Measurements from ENCODE around the gene IFNL3. TPM values are rescaled to one million over a fixed set of nuclear protein-coding genes. Genes with fewer than 3 reads are reported as not detected.
"Not testable (repeated sequence)": the region's sequence is repeated elsewhere in the genome, so short reads cannot be mapped to it uniquely, and the experiment has no call there.

Gene IFNL3
- total RNA-seq, 1 donor from 2014 or later: not detected

- no peak for DNase-seq (ENCODE audit: low read depth in 2 of 2)
These were observed 8.8 kb upstream of the IFNL3 start for GRCh38 chr19:39253374-39254149.

- DNase-seq (ENCODE audit: low read depth in 2 of 2): no peak
These were observed 7.7 kb upstream of the IFNL3 start for GRCh38 chr19:39252458-39252857.

- DNase-seq (ENCODE audit: low read depth in 2 of 2): no peak
These were observed 7.0 kb upstream of the IFNL3 start for GRCh38 chr19:39251846-39252245.

- DNase-seq (ENCODE audit: low read depth in 2 of 2): no peak
These were observed 6.3 kb upstream of the IFNL3 start for GRCh38 chr19:39251081-39251480.

- no peak for DNase-seq (ENCODE audit: low read depth in 2 of 2)
These were observed 4.0 kb upstream of the IFNL3 start, which contains the start of gene IFNL4 for GRCh38 chr19:39248806-39249205. Gene IFNL4, minus strand, starts transcription at chr19:39248856.

- DNase-seq (ENCODE audit: low read depth in 2 of 2): no peak
These were observed 3.2 kb upstream of the IFNL3 start for GRCh38 chr19:39247701-39248664.

- peak in 1 of 2 donors; percentile 26 for DNase-seq (ENCODE audit: low read depth in 2 of 2)
These were observed 2.3 kb upstream of the IFNL3 start for GRCh38 chr19:39246951-39247669.

- not testable (repeated sequence) for DNase-seq (ENCODE audit: low read depth in 2 of 2)
These were observed 360 bp upstream of the IFNL3 start for GRCh38 chr19:39245166-39245565.

GRCh38 chr19:39243741-39244140 is 1.1 kb downstream of the IFNL3 start:
- not testable (repeated sequence) for DNase-seq (ENCODE audit: low read depth in 2 of 2)

- DNase-seq (ENCODE audit: low read depth in 2 of 2): no peak
These were observed 4.4 kb downstream of the IFNL3 start for GRCh38 chr19:39240421-39240820.

- DNase-seq (ENCODE audit: low read depth in 2 of 2): no peak
These were observed 5.9 kb downstream of the IFNL3 start for GRCh38 chr19:39238944-39239343.

- no peak for DNase-seq (ENCODE audit: low read depth in 2 of 2)
These were observed 6.6 kb downstream of the IFNL3 start for GRCh38 chr19:39238209-39238608.

- peak in 1 of 2 donors; percentile 4 for DNase-seq (ENCODE audit: low read depth in 2 of 2)
These were observed 7.3 kb downstream of the IFNL3 start for GRCh38 chr19:39237200-39238184.

GRCh38 chr19:39236527-39236926 is 8.3 kb downstream of the IFNL3 start:
- no peak for DNase-seq (ENCODE audit: low read depth in 2 of 2)

- no peak for DNase-seq (ENCODE audit: low read depth in 2 of 2)
These were observed 12.1 kb downstream of the IFNL3 start for GRCh38 chr19:39232708-39233107.

- DNase-seq (ENCODE audit: low read depth in 2 of 2): no peak
These were observed 14.6 kb downstream of the IFNL3 start for GRCh38 chr19:39230096-39230764.

GRCh38 chr19:39224910-39225309 is 19.9 kb downstream of the IFNL3 start:
- no peak for DNase-seq (ENCODE audit: low read depth in 2 of 2)

GRCh38 chr19:39223703-39224279 is 21.0 kb downstream of the IFNL3 start:
- DNase-seq (ENCODE audit: low read depth in 2 of 2): peak in 1 of 2 donors; percentile 41

GRCh38 chr19:39219108-39219507 is 25.7 kb downstream of the IFNL3 start:
- not testable (repeated sequence) for DNase-seq (ENCODE audit: low read depth in 2 of 2)

Measured in dermis microvascular lymphatic vessel endothelial cell (primary cell).